ENCODE measurements around the gene SMIM12.

DNA sequence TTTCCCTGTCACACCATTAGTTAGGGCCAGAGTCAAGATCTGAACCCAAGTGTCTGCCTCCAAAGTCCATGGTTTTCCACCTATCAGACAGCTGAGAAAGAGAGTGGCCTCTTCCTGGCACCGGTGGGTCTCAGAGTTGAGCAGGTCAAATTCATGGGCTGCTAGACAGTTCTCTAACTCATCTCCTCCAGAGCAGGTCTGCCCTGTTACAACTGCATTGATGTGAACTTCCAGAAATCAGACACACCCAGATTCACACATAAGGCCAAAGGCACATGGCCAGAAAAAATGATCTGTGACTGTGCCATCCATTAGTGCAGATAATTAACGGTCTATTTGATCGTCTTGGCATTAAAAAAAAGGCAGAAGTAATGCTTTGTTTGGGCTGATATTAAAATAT lies 17.5 kb downstream of the SMIM12 start:
- TF ChIP-seq GATA2 (IDR thresholded peaks at IDR 0.05; ENCODE audit: low read depth, low read length) = no peak
- TF ChIP-seq GATA3 (IDR thresholded peaks at IDR 0.05; ENCODE audit: low read depth, low read length) = no peak
